ENCODE data around the gene PRMT1. TPM values are rescaled to one million over a fixed set of nuclear protein-coding genes. Genes with fewer than 3 reads are reported as not detected.
A peak's percentile ranks its signal among the peaks of the same experiment; 100 is the strongest.

The PRMT1 gene
- total RNA-seq, 6 donors from 2014 or later = 65.6 to 155 (median 82.0) TPM

GRCh38 chr19:49639401-49640112 lies 37.5 kb upstream of the PRMT1 start:
- ATAC-seq (ENCODE audit: low FRiP score in 2 of 2) = no peak
- peak overlapping the region; percentile 95 to 100 (median 100) for H3K27ac ChIP-seq
- no peaks in the 10 kb centered on the region for H3K9me3 ChIP-seq
- H3K36me3 ChIP-seq = peaks cover 0 to 21% (median 5%) of the 10 kb centered on the region in 4 donors
- no peaks in the 10 kb centered on the region for H3K27me3 ChIP-seq
- TF ChIP-seq POLR2AphosphoS5 (IDR thresholded peaks at IDR 0.05) (peak in 1 of 2 donors; percentile 63), EP300 (IDR thresholded peaks at IDR 0.05) (no peak), POLR2A (IDR thresholded peaks at IDR 0.05) (peak in 1 of 4 donors; percentile 48)
- TF ChIP-seq, protein P1, sequence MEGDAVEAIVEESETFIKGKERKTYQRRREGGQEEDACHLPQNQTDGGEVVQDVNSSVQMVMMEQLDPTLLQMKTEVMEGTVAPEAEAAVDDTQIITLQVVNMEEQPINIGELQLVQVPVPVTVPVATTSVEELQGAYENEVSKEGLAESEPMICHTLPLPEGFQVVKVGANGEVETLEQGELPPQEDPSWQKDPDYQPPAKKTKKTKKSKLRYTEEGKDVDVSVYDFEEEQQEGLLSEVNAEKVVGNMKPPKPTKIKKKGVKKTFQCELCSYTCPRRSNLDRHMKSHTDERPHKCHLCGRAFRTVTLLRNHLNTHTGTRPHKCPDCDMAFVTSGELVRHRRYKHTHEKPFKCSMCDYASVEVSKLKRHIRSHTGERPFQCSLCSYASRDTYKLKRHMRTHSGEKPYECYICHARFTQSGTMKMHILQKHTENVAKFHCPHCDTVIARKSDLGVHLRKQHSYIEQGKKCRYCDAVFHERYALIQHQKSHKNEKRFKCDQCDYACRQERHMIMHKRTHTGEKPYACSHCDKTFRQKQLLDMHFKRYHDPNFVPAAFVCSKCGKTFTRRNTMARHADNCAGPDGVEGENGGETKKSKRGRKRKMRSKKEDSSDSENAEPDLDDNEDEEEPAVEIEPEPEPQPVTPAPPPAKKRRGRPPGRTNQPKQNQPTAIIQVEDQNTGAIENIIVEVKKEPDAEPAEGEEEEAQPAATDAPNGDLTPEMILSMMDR (IDR thresholded peaks at IDR 0.05) = no peak
- 8% methylated on average over 11 to 12 of the region's 31 CpGs for WGBS, 2 donors
- peaks cover 50 to 84% (median 64%) of the 10 kb centered on the region in 4 donors for H3K4me1 ChIP-seq
- DNase-seq = no peak
- H3K4me3 ChIP-seq = peak overlapping the region; percentile 60 to 98 (median 82)

- no peaks in the 10 kb centered on the region for H3K27me3 ChIP-seq
These were observed 36.8 kb upstream of the PRMT1 start, which contains the start of gene RRAS for GRCh38 chr19:49640113-49640898. TSS of gene RRAS (minus strand) at chr19:49640143. CDS start at chr19:49640098, 45 bp downstream.

GRCh38 chr19:49641688-49642491 lies 35.2 kb upstream of the PRMT1 start, which contains the start of gene SCAF1:
TSS of gene SCAF1 (plus strand) at chr19:49642209. CDS start at chr19:49645027, 2,818 bp downstream.
- Histone ChIP-seq H3K27me3 (no peaks in the 10 kb centered on the region), H3K36me3 (peaks cover 5 to 20% (median 14%) of the 10 kb centered on the region in 4 donors), H3K9me3 (no peaks in the 10 kb centered on the region), H3K4me3 (peak within 1 kb of the TSS; percentile 60 to 98 (median 93)), H3K4me1 (peaks cover 31 to 74% (median 47%) of the 10 kb centered on the region in 4 donors), H3K27ac (peak within 1 kb of the TSS; percentile 95 to 100 (median 100))
- 1% methylated on average over 35 of the region's 87 CpGs; no CpG with 5 or more reads in 1 of the 2 donors for WGBS, 2 donors
- peak; percentile 86 to 95 for ATAC-seq (ENCODE audit: low FRiP score in 2 of 2)
- TF ChIP-seq POLR2A (IDR thresholded peaks at IDR 0.05) = peak in 3 of 4 donors; percentile 86 to 94 (median 88)
- peak in 1 of 4 donors; percentile 90 for TF ChIP-seq EP300 (IDR thresholded peaks at IDR 0.05)
- peak; percentile 96 for TF ChIP-seq POLR2AphosphoS5 (IDR thresholded peaks at IDR 0.05)
- TF ChIP-seq, protein P1 (IDR thresholded peaks at IDR 0.05) = peak in 2 of 6 experiments; percentile 17 to 42
- DNase-seq = peak; percentile 99 to 100

More at GRCh38 chr19:49640113-49640898, 36.8 kb upstream of the PRMT1 start, which contains the start of gene RRAS:
- Histone ChIP-seq H3K36me3 (peaks cover 0 to 19% (median 3%) of the 10 kb centered on the region in 4 donors), H3K27ac (peak within 1 kb of the TSS; percentile 95 to 100 (median 100)), H3K9me3 (no peaks in the 10 kb centered on the region), H3K4me3 (peak within 1 kb of the TSS; percentile 60 to 98 (median 82)), H3K4me1 (peaks cover 47 to 84% (median 63%) of the 10 kb centered on the region in 4 donors)
- WGBS, 2 donors = 0 to 1% methylated on average over 29 to 50 of the region's 51 CpGs
- DNase-seq (peak; percentile 98 to 100), ATAC-seq (ENCODE audit: low FRiP score in 2 of 2) (peak; percentile 79 to 92)
- TF ChIP-seq POLR2AphosphoS5 (IDR thresholded peaks at IDR 0.05) = peak; percentile 94 to 96
- TF ChIP-seq POLR2A (IDR thresholded peaks at IDR 0.05) = peak; percentile 66 to 97 (median 85)
- TF ChIP-seq, protein P1 (IDR thresholded peaks at IDR 0.05) = peak in 1 of 6 experiments; percentile 21
- TF ChIP-seq EP300 (IDR thresholded peaks at IDR 0.05) = peak in 2 of 4 donors; percentile 80 to 94

DNA sequence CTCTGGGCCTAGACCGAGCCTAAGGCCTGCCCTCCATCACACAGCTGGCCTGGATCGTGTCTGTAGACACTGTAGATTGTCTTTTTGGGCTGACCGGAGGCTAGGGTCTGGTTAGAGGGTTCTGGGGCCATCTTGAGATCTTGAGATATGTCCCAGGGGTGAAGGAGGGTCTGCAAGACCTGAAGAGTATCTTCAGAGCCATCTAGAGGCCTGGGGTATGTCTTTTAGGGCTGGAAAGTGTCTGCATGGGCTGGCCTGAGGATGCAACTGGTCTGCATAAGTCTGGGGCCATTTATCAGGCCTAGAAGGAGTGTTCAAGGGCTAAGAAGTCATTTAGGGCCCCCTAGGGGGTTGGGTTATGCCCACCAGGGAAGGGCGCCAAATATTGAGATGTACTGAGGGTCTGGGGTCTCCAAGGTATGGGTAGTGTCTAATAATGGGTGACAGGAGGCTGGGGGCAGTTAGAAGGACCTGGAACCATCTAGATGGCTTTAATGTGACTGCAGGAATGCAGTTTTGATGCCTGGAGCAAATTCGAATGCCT lies 34.5 kb upstream of the PRMT1 start:
- 12 to 14% methylated on average over 2 to 3 of the region's 5 CpGs for WGBS, 2 donors
- H3K4me3 ChIP-seq = peak overlapping the region; percentile 60 to 98 (median 93)
- H3K9me3 ChIP-seq = no peaks in the 10 kb centered on the region
- DNase-seq (no peak), ATAC-seq (ENCODE audit: low FRiP score in 2 of 2) (no peak)
- TF ChIP-seq EP300 (IDR thresholded peaks at IDR 0.05) (no peak), POLR2A (IDR thresholded peaks at IDR 0.05) (no peak), POLR2AphosphoS5 (IDR thresholded peaks at IDR 0.05) (no peak)
- TF ChIP-seq, protein P1 (IDR thresholded peaks at IDR 0.05) = no peak
- H3K27ac ChIP-seq = peak overlapping the region; percentile 95 to 100 (median 98)
- H3K4me1 ChIP-seq = peaks cover 26 to 67% (median 43%) of the 10 kb centered on the region in 4 donors
- no peaks in the 10 kb centered on the region for H3K27me3 ChIP-seq
- H3K36me3 ChIP-seq = peaks cover 6 to 27% (median 21%) of the 10 kb centered on the region in 4 donors

Measured in upper lobe of left lung (tissue), 6 donors.